ENCODE measurements around the gene AK4.

AK4 gene

GRCh38 chr1:65196926-65197325 lies 48.9 kb downstream of the AK4 start:
- Histone ChIP-seq H3K36me3 (ENCODE audit: control insufficient read depth in 2 of 2, insufficient read depth in 2 of 2, low read length in 2 of 2) (peaks cover 0 to 10% of the 10 kb centered on the region in 2 donors), H3K9me3 (ENCODE audit: control insufficient read depth in 2 of 2, low read length in 2 of 2) (no peaks in the 10 kb centered on the region), H3K27me3 (ENCODE audit: control insufficient read depth in 1 of 2, insufficient read depth in 2 of 2, low read length in 2 of 2) (no peaks in the 10 kb centered on the region), H3K4me3 (ENCODE audit: low read length in 2 of 2) (no peak overlapping the region), H3K9ac (ENCODE audit: low read length in 2 of 2) (no peak overlapping the region), H3K4me1 (ENCODE audit: control insufficient read depth, insufficient read depth, low read length) (no peaks in the 10 kb centered on the region), H3K27ac (ENCODE audit: low read length) (no peak overlapping the region)

GRCh38 chr1:65197636-65198035 lies 49.6 kb downstream of the AK4 start:
- Histone ChIP-seq H3K4me1 (ENCODE audit: control insufficient read depth, insufficient read depth, low read length) (no peaks in the 10 kb centered on the region), H3K9ac (ENCODE audit: low read length in 2 of 2) (no peak overlapping the region), H3K27me3 (ENCODE audit: control insufficient read depth in 1 of 2, insufficient read depth in 2 of 2, low read length in 2 of 2) (no peaks in the 10 kb centered on the region), H3K4me3 (ENCODE audit: low read length in 2 of 2) (no peak overlapping the region), H3K36me3 (ENCODE audit: control insufficient read depth in 2 of 2, insufficient read depth in 2 of 2, low read length in 2 of 2) (peaks cover 0 to 10% of the 10 kb centered on the region in 2 donors), H3K27ac (ENCODE audit: low read length) (no peak overlapping the region), H3K9me3 (ENCODE audit: control insufficient read depth in 2 of 2, low read length in 2 of 2) (no peaks in the 10 kb centered on the region)

DNA sequence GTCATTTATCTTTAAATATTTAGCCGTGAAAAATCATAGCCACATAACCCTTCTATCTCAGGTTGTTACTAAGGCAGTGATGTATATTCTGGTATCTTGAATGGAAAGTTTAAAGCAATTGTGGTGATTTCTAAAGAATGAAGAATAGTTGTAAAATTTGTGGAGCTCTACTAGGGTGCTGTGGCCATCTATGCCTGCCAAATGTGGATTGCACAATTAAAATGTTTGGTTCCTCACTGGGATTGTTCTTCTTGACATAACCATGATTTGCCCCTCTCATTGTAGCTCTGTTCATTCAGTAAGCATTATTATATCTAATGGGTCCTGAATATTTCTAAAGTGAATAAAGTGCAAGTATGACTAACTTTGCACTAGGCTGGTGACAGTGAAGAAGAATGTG lies 50.1 kb downstream of the AK4 start:
- Histone ChIP-seq H3K9ac (ENCODE audit: low read length in 2 of 2) (no peak overlapping the region), H3K4me1 (ENCODE audit: control insufficient read depth, insufficient read depth, low read length) (no peaks in the 10 kb centered on the region), H3K36me3 (ENCODE audit: control insufficient read depth in 2 of 2, insufficient read depth in 2 of 2, low read length in 2 of 2) (peaks cover 0 to 6% of the 10 kb centered on the region in 2 donors), H3K4me3 (ENCODE audit: low read length in 2 of 2) (no peak overlapping the region), H3K27me3 (ENCODE audit: control insufficient read depth in 1 of 2, insufficient read depth in 2 of 2, low read length in 2 of 2) (no peaks in the 10 kb centered on the region), H3K27ac (ENCODE audit: low read length) (no peak overlapping the region), H3K9me3 (ENCODE audit: control insufficient read depth in 2 of 2, low read length in 2 of 2) (no peaks in the 10 kb centered on the region)

- no peaks in the 10 kb centered on the region for H3K4me1 ChIP-seq (ENCODE audit: control insufficient read depth, insufficient read depth, low read length)
- H3K27me3 ChIP-seq (ENCODE audit: control insufficient read depth in 1 of 2, insufficient read depth in 2 of 2, low read length in 2 of 2) = no peaks in the 10 kb centered on the region
- H3K27ac ChIP-seq (ENCODE audit: low read length) = no peak overlapping the region
- H3K4me3 ChIP-seq (ENCODE audit: low read length in 2 of 2) = no peak overlapping the region
- no peaks in the 10 kb centered on the region for H3K9me3 ChIP-seq (ENCODE audit: control insufficient read depth in 2 of 2, low read length in 2 of 2)
- H3K36me3 ChIP-seq (ENCODE audit: control insufficient read depth in 2 of 2, insufficient read depth in 2 of 2, low read length in 2 of 2) = no peaks in the 10 kb centered on the region
- no peak overlapping the region for H3K9ac ChIP-seq (ENCODE audit: low read length in 2 of 2)
Measured at GRCh38 chr1:65200411-65200810, 52.4 kb downstream of the AK4 start.

GRCh38 chr1:65206836-65207235 lies 58.8 kb downstream of the AK4 start:
- H3K4me3 ChIP-seq (ENCODE audit: low read length in 2 of 2) = no peak overlapping the region
- H3K27ac ChIP-seq (ENCODE audit: low read length) = no peak overlapping the region
- H3K9me3 ChIP-seq (ENCODE audit: control insufficient read depth in 2 of 2, low read length in 2 of 2) = no peaks in the 10 kb centered on the region
- H3K9ac ChIP-seq (ENCODE audit: low read length in 2 of 2) = no peak overlapping the region
- H3K27me3 ChIP-seq (ENCODE audit: control insufficient read depth in 1 of 2, insufficient read depth in 2 of 2, low read length in 2 of 2) = no peaks in the 10 kb centered on the region
- no peaks in the 10 kb centered on the region for H3K4me1 ChIP-seq (ENCODE audit: control insufficient read depth, insufficient read depth, low read length)
- peaks cover 0 to 2% of the 10 kb centered on the region in 2 donors for H3K36me3 ChIP-seq (ENCODE audit: control insufficient read depth in 2 of 2, insufficient read depth in 2 of 2, low read length in 2 of 2)

- no peaks in the 10 kb centered on the region for H3K4me1 ChIP-seq (ENCODE audit: control insufficient read depth, insufficient read depth, low read length)
- H3K27ac ChIP-seq (ENCODE audit: low read length) = no peak overlapping the region
- no peaks in the 10 kb centered on the region for H3K27me3 ChIP-seq (ENCODE audit: control insufficient read depth in 1 of 2, insufficient read depth in 2 of 2, low read length in 2 of 2)
- H3K9ac ChIP-seq (ENCODE audit: low read length in 2 of 2) = no peak overlapping the region
- H3K4me3 ChIP-seq (ENCODE audit: low read length in 2 of 2) = no peak overlapping the region
- no peaks in the 10 kb centered on the region for H3K9me3 ChIP-seq (ENCODE audit: control insufficient read depth in 2 of 2, low read length in 2 of 2)
- H3K36me3 ChIP-seq (ENCODE audit: control insufficient read depth in 2 of 2, insufficient read depth in 2 of 2, low read length in 2 of 2) = peaks cover 0 to 3% of the 10 kb centered on the region in 2 donors
Measured at GRCh38 chr1:65207317-65207716, 59.3 kb downstream of the AK4 start.

DNA sequence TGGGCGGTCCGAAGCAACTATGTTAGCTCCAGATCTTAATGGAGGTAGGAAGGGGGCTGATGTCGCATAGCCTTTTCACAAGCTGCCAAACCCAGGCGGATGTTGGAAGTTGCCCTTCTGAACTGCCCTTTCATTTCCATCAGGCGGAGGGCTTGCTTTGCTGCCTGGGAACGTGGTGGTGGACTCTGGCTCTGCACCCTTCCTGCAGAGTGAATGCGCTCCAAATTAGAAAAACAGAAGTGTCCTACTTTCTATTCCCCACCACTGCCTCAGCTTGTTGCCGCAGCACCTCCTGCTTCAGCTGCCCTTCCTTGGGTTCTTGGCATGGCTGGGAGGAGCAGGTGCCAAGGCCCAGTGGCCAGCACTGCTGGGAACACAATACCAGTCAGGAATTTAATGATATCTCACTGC lies 60.6 kb downstream of the AK4 start:
- no peak overlapping the region for H3K9ac ChIP-seq (ENCODE audit: low read length in 2 of 2)
- no peaks in the 10 kb centered on the region for H3K27me3 ChIP-seq (ENCODE audit: control insufficient read depth in 1 of 2, insufficient read depth in 2 of 2, low read length in 2 of 2)
- H3K9me3 ChIP-seq (ENCODE audit: control insufficient read depth in 2 of 2, low read length in 2 of 2) = no peaks in the 10 kb centered on the region
- H3K4me1 ChIP-seq (ENCODE audit: control insufficient read depth, insufficient read depth, low read length) = no peaks in the 10 kb centered on the region
- H3K36me3 ChIP-seq (ENCODE audit: control insufficient read depth in 2 of 2, insufficient read depth in 2 of 2, low read length in 2 of 2) = peaks cover 0 to 5% of the 10 kb centered on the region in 2 donors
- H3K27ac ChIP-seq (ENCODE audit: low read length) = no peak overlapping the region
- H3K4me3 ChIP-seq (ENCODE audit: low read length in 2 of 2) = no peak overlapping the region

DNA sequence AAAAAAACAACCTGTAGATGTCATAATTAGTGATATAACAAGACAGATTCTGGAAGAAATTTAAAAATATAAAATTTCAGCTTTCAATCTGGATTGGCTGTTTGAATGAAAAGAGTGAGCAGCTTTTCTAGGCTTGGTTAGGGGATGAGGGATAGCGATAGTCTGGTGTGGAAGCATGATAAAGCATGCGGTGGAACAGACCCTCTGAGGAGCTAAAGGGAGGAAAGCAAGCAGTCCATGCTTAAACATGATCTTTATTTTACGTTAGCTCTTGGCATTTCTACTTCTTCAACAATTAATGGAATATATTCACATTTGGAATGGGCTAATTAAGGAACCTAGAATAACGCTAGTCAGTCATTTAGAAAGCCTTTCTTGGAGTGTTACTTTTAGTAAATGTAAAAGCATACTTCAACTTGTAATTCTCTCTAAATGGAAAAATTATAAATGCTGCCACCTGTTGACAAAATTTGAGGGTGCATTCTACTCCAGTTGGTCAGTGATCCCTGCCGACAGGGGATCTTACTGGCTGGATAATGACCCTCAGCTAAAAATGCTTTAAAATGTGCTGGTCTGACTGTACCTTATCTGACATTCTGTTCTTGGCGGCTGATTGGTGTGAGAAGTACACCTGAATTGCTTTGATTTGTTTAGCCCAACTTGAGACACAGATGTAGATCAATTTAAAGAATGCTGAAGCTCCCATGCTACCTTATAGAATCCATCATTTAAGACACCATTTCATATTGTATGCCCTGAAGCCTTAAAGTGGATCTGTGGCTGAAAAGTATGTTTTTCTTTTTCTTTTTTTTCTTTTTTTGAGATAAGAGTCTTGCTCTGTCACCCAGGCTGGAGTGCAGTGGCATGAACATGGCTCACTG lies 61.2 kb downstream of the AK4 start:
- no peak overlapping the region for H3K27ac ChIP-seq (ENCODE audit: low read length)
- H3K36me3 ChIP-seq (ENCODE audit: control insufficient read depth in 2 of 2, insufficient read depth in 2 of 2, low read length in 2 of 2) = peaks cover 0 to 5% of the 10 kb centered on the region in 2 donors
- H3K9me3 ChIP-seq (ENCODE audit: control insufficient read depth in 2 of 2, low read length in 2 of 2) = no peaks in the 10 kb centered on the region
- no peak overlapping the region for H3K9ac ChIP-seq (ENCODE audit: low read length in 2 of 2)
- H3K4me3 ChIP-seq (ENCODE audit: low read length in 2 of 2) = no peak overlapping the region
- no peaks in the 10 kb centered on the region for H3K27me3 ChIP-seq (ENCODE audit: control insufficient read depth in 1 of 2, insufficient read depth in 2 of 2, low read length in 2 of 2)
- no peaks in the 10 kb centered on the region for H3K4me1 ChIP-seq (ENCODE audit: control insufficient read depth, insufficient read depth, low read length)

DNA sequence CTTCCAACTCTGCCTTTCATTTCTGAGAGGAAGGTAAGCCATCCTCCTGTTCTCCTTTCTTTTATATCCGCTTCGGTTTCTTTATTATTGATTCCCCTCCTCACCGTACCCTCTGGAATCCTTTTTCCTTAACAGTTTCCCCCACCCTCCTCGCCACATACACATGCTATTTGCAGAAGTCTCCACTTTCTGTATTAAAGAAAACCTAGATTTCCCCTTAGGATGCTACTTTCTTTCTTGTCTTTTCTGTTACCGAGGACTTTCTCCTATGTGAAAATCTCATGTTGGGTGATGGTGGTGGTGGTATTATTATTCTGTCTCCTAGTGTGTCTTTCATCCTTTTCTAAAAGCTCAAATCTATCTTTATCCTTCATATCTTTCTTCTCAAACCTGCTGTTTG lies 62.3 kb downstream of the AK4 start:
- Histone ChIP-seq H3K4me1 (ENCODE audit: control insufficient read depth, insufficient read depth, low read length) (no peaks in the 10 kb centered on the region), H3K27me3 (ENCODE audit: control insufficient read depth in 1 of 2, insufficient read depth in 2 of 2, low read length in 2 of 2) (no peaks in the 10 kb centered on the region), H3K27ac (ENCODE audit: low read length) (no peak overlapping the region), H3K9me3 (ENCODE audit: control insufficient read depth in 2 of 2, low read length in 2 of 2) (no peaks in the 10 kb centered on the region), H3K4me3 (ENCODE audit: low read length in 2 of 2) (no peak overlapping the region), H3K36me3 (ENCODE audit: control insufficient read depth in 2 of 2, insufficient read depth in 2 of 2, low read length in 2 of 2) (peaks cover 0 to 5% of the 10 kb centered on the region in 2 donors), H3K9ac (ENCODE audit: low read length in 2 of 2) (no peak overlapping the region)

DNA sequence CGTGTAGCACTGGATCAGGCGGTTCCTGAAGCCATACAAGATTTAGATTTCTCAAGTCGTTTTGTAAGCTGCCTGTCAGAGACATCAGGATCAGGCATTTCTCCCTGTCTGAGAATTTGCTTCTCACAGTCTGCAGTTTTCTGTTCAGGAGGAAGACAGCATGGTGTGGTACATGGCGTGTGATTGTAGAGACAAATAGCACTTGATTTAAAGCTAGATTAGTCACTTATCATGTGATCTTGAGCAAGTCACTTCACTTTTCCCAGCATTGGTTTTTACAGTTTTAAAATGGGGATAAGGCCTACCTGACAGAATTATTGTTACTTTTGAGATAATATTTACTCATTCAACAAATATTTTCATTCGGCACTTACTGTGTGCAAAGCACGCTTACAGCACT lies 63.3 kb downstream of the AK4 start:
- H3K9me3 ChIP-seq (ENCODE audit: control insufficient read depth in 2 of 2, low read length in 2 of 2) = no peaks in the 10 kb centered on the region
- no peak overlapping the region for H3K4me3 ChIP-seq (ENCODE audit: low read length in 2 of 2)
- H3K27ac ChIP-seq (ENCODE audit: low read length) = no peak overlapping the region
- no peaks in the 10 kb centered on the region for H3K27me3 ChIP-seq (ENCODE audit: control insufficient read depth in 1 of 2, insufficient read depth in 2 of 2, low read length in 2 of 2)
- H3K9ac ChIP-seq (ENCODE audit: low read length in 2 of 2) = no peak overlapping the region
- H3K36me3 ChIP-seq (ENCODE audit: control insufficient read depth in 2 of 2, insufficient read depth in 2 of 2, low read length in 2 of 2) = peaks cover 0 to 3% of the 10 kb centered on the region in 2 donors
- H3K4me1 ChIP-seq (ENCODE audit: control insufficient read depth, insufficient read depth, low read length) = no peaks in the 10 kb centered on the region

GRCh38 chr1:65213271-65214023 lies 65.4 kb downstream of the AK4 start:
- Histone ChIP-seq H3K27ac (ENCODE audit: low read length) (no peak overlapping the region), H3K4me3 (ENCODE audit: low read length in 2 of 2) (no peak overlapping the region)

More at GRCh38 chr1:65213271-65214023, 65.4 kb downstream of the AK4 start:
- H3K27me3 ChIP-seq (ENCODE audit: control insufficient read depth in 1 of 2, insufficient read depth in 2 of 2, low read length in 2 of 2) = no peaks in the 10 kb centered on the region
- H3K9ac ChIP-seq (ENCODE audit: low read length in 2 of 2) = no peak overlapping the region
- no peaks in the 10 kb centered on the region for H3K4me1 ChIP-seq (ENCODE audit: control insufficient read depth, insufficient read depth, low read length)
- peaks cover 0 to 3% of the 10 kb centered on the region in 2 donors for H3K36me3 ChIP-seq (ENCODE audit: control insufficient read depth in 2 of 2, insufficient read depth in 2 of 2, low read length in 2 of 2)
- H3K9me3 ChIP-seq (ENCODE audit: control insufficient read depth in 2 of 2, low read length in 2 of 2) = no peaks in the 10 kb centered on the region
